HG03565 (cell line): Measurements from ENCODE around the gene KIF15.

Experiments
- ATAC-seq: cut with Tn5 transposase; IDR thresholded peaks from one replicate; pipeline ENCODE4 v1.9.1; 2021; ENCODE audit warnings: mild to moderate bottlenecking, moderate library complexity; ENCODE audit not compliant: unreplicated experiment

Gene KIF15, protein sequence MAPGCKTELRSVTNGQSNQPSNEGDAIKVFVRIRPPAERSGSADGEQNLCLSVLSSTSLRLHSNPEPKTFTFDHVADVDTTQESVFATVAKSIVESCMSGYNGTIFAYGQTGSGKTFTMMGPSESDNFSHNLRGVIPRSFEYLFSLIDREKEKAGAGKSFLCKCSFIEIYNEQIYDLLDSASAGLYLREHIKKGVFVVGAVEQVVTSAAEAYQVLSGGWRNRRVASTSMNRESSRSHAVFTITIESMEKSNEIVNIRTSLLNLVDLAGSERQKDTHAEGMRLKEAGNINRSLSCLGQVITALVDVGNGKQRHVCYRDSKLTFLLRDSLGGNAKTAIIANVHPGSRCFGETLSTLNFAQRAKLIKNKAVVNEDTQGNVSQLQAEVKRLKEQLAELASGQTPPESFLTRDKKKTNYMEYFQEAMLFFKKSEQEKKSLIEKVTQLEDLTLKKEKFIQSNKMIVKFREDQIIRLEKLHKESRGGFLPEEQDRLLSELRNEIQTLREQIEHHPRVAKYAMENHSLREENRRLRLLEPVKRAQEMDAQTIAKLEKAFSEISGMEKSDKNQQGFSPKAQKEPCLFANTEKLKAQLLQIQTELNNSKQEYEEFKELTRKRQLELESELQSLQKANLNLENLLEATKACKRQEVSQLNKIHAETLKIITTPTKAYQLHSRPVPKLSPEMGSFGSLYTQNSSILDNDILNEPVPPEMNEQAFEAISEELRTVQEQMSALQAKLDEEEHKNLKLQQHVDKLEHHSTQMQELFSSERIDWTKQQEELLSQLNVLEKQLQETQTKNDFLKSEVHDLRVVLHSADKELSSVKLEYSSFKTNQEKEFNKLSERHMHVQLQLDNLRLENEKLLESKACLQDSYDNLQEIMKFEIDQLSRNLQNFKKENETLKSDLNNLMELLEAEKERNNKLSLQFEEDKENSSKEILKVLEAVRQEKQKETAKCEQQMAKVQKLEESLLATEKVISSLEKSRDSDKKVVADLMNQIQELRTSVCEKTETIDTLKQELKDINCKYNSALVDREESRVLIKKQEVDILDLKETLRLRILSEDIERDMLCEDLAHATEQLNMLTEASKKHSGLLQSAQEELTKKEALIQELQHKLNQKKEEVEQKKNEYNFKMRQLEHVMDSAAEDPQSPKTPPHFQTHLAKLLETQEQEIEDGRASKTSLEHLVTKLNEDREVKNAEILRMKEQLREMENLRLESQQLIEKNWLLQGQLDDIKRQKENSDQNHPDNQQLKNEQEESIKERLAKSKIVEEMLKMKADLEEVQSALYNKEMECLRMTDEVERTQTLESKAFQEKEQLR (N-terminal part only)

DNA sequence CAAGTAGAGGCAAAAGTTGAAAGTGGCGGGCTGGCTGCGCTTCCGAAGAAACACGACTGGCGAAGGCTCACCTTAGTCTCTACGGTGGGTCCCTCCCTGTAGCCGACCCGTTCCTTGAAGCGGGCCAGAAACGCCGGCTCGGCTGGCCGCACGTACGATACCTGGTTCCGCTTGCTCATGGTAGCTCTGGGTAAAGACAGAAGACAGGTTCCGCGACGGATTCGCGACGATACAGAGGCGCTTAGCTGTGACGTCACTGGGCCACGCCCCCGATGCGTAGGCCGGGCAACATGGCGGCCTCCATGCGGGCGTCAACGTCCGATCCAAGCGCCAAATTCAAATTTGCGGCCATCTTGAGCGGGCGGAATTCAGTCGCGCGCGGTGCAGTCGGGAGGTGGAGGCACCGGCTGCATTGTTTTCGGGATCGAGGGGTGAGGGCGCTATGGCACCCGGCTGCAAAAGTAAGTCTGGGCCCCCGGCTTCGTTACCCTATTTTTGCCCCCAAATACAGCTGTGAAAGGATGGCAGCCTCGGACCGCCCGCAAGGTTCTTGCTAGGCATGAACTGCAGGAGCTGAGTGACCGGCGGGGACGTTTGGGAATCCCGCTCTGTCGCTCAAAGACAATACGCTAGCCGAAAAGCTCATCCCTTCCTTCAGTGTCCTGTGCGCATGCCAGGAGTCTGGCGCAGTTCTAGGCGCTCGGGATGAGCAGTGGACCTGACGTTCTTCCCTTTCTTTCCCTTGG lies at the start of gene KIF15, which contains the start of gene KIAA1143:
Gene KIF15, plus strand, starts transcription at position 371 of the 746 bp plus-strand sequence. Its CDS starts 72 bp downstream, at position 443.
Gene KIAA1143, minus strand, starts transcription at position 196 of the 746 bp plus-strand sequence. Its CDS starts 17 bp downstream, at position 179.
- ATAC-seq = peak; percentile 92

DNA sequence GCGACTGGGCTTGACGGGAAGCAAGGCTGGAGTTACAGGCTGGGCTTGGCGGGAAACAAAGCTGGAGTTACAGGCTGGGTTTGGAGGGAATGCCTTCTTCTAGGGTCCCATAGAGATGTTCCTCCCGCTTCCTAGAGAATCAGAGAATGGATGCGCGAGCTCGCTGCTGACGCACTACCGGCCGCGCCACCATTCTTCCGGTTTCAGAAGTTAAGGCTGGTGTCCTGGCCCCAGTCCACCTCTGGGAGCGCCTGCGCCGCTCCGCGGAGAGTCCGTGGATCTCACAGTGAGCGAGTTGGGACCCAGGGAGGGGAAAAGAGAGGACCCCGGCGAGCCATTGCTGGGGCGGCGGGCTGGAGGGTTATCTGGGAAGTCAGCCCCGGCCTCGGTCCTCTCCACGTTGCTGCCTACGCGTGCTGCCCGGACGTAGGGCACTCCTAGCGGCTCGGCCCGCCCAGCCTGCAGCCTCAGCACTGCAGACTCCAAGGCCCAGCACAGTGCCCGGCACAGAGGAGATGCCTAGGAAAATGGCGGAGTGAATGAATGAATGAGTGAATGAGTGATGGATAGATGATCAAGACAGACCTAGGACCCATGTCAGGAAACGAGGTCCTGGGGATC lies 49.0 kb upstream of the KIF15 start, which contains the start of gene ZNF502:
Gene ZNF502, plus strand, starts transcription at position 206 of the 621 bp plus-strand sequence. CDS start 7,602 bp downstream, outside the sequence.
- no peak for ATAC-seq

DNA sequence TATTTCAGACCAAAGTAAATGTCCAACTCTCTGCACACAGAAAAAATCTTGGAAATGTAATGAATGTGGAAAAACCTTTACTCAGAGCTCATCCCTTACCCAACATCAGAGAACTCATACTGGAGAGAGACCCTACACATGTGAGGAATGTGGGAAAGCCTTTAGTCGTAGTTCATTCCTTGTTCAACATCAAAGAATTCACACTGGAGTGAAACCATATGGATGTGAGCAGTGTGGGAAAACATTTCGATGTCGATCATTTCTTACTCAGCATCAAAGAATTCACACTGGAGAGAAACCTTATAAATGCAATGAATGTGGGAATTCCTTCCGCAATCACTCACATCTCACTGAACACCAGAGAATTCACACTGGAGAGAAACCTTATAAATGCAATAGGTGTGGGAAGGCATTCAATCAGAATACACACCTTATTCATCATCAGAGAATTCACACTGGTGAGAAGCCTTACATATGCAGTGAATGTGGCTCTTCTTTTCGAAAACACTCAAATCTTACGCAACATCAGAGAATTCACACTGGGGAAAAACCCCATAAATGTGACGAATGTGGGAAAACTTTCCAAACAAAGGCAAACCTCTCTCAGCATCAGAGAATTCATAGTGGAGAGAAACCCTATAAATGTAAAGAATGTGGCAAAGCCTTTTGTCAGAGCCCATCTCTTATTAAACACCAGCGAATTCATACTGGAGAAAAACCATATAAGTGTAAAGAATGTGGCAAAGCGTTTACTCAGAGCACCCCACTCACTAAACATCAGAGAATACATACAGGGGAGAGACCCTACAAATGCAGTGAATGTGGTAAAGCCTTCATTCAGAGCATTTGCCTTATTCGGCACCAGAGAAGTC lies 40.1 kb upstream of the KIF15 start:
- no peak for ATAC-seq

DNA sequence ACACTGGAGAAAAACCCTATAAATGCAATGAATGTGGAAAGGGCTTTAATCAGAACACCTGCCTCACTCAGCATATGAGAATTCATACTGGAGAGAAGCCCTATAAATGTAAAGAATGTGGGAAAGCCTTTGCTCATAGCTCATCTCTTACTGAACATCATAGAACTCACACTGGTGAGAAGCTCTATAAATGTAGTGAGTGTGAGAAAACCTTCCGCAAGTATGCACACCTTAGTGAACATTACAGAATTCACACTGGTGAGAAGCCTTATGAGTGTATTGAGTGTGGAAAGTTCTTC lies 39.5 kb upstream of the KIF15 start:
- no peak for ATAC-seq

DNA sequence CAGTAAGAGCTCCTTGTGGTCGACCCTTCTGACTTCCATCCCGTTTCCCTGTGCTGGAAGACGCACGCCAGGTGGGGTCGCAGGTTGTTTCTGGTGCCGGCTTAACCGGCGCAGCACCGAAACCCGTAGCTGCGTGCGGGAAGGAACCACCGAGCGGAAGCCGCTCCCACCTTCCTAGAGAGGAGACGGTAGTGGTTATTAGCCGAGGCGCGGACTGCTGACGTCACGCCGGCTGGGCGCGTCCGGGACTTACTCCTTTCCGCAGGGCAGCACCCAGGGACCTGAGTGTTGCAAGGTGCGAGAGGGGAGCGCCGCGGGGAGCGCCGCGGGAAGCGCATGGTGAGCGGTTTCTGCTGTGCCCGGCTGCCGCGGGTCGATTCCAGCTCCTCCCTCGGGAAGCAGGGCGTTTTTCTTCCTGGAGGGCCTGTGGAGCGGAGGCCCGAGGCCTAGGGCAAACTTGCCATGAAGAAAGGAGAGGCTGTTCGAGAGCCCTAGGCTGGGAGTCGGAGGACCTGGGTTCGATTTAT lies 32.1 kb upstream of the KIF15 start, which contains the start of gene ZNF501:
Gene ZNF501, plus strand, starts transcription at position 252 of the 527 bp plus-strand sequence. CDS start 4,787 bp downstream, outside the sequence.
- ATAC-seq = peak; percentile 85

DNA sequence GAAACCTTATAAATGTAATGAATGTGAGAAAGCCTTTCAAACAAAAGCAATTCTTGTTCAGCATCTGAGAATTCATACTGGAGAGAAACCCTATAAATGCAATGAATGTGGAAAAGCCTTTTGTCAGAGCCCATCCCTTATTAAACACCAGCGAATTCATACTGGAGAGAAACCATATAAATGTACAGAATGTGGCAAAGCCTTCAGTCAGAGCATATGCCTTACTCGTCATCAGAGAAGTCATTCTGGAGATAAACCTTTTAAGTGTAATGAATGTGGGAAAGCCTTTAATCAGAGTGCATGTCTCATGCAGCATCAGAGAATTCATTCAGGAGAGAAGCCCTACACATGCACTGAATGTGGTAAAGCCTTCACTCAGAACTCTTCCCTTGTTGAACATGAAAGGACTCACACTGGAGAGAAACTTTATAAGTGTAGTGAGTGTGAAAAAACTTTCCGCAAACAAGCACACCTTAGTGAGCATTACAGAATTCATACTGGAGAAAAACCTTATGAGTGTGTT lies 26.9 kb upstream of the KIF15 start:
- no peak for ATAC-seq

DNA sequence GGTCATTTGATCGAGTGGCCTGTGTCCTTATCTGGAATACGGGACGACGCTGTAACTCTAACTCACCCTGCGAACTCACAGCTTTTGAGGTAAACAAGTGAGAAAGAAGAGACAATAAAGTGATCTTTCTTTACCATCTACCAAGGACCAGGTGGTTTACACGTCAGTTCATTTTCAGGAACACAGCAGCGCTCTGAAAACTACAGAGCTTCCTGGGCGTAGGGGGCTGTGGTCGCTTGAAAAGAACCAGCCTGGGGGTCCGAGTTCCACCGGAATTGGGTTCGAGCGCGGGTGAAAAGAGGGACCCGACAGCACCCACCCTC lies 532 bp upstream of the KIF15 start:
- ATAC-seq = no peak

DNA sequence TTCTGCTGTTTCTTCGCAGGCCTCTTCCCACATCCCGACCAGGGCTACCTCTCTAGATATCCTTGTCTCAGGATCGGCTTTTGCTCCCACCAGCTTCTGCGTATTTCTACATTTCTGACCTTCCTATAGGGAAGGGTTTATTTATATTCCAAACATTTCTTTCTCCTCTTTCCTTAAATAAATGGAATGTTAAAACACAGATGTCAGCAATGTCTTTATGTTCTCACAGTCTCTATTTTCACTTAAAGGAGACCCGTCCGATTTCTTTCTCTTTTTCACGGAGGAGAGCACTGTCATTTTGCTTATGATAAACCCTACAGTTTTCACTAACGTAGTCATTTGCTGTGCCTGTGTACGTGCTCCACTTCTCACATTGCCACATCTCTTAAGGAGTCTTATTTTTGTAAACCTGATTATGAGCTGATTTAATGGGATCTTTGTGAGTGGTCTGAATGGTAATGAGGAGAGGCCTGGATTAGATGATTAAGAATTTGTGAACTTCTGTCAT lies 630 bp downstream of the KIF15 start:
- ATAC-seq = no peak

DNA sequence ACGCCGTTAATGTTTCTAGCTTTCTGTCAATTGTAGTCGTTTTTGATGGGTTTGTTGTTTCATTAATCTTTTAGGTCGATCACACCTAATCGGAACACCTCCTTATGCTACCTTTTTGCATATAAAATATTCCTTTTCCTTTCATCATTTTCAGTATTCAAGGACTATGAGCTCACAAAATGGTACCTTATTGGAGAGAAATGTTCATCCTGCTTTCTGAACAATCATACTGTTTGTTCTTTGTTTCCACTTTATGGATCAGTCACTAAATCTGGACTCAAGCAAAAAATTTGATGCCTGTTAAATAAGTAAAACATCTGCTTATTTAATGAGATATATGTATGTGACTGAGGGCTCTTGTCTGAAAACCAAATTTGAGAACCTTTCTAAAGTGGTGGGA lies 1.1 kb downstream of the KIF15 start:
- ATAC-seq = no peak

DNA sequence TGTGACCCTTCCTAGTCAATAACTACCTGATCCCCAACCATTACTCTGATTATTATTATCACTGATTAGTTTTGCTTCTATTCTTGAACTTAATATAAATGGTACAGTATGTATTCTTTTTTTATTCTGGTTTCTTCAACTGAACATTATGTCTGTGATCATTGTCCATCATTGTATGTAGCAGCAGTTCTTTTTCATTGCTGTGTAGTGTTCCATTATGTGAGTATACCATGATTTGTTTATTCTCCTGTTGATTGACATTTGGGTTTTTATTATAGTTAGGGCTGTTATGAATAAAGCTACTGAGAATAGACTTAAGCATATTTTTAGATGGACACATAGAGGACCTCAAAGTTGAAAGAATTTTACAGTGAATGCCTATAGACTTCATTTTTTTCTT lies 2.7 kb downstream of the KIF15 start:
- no peak for ATAC-seq

DNA sequence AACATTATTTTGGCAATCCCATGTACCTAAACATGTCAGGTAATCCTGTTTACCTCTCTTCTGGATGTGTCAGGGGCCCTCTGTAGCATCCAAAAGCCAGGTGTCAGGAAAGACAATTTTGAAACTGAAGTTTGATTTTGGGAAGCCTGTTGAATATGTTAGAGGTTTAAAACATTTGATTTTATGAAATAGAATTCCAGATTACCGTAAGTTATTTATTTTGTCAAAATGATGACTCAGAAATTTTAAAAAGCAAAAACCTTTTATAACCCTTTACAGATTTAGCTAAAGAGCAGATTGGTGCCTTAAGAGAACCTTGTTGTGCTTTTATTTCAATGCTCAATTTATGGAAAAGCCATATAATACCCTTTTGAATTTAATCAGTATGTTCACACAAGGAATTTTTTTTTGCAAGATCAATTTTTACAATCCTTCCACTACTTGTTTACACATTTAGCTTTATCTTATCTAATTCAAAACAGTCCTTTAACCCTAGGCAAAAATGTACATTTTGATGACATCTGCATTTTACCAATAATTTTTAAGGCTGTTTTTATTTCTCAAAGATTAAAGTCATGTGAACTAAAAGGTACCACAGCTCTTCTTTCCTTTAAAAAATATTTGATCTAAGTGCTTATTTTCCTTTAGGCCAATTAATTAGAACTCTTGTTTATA lies 10.0 kb downstream of the KIF15 start:
- ATAC-seq = no peak

DNA sequence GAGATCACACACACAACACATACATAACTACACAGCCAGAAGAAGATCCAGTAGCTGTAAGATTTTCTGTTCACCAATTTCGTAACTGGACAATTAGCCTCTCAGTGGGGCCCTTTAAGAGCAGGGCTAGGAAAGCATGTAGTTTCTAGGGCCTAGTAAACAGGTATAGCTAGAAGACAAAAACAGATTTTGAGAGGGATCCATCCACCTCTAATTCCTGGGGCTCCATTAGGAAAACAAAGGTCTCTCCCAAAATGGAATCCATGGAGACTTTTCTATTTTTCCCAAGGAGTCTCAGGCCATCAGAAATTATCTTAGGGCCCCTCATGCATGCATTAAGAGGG lies 10.5 kb downstream of the KIF15 start:
- no peak for ATAC-seq

DNA sequence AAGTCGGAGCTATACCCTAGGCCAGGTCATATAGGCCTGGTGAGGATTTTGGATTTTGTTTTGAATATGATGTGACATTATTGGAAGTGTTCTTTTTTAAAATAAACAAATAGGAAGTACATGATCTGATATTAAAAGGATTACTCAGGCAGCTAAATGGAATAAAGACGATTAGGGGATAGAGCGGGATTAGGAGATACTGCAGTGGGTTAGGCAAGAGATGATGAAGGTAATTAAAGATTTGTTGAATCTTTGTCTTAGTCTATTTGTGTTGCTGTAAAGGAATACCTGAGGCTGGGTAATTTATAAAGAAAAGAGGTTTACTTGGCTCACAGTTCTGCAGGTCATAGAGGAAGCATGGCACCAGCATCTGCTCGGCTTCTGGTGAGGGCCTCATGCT lies 21.3 kb downstream of the KIF15 start:
- no peak for ATAC-seq

DNA sequence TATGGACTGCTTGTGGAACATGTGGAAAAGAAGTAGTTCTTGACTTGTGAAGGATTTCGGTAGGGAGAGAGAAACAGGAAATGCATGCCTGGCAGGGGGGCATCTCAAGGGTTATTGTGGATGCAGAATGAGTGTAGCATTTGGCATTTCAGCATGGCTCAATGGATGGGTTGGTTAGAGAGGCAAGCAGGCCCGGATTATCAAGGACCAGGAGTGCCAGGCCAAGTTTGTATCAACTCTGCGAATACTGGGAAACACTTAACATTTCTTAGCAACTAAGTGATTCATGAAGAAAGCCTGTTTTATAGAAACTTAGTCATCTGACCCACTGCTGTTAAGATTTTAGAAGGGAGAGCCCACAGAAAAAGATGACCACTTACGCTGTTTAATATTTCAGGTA lies 33.6 kb downstream of the KIF15 start:
- ATAC-seq = no peak

DNA sequence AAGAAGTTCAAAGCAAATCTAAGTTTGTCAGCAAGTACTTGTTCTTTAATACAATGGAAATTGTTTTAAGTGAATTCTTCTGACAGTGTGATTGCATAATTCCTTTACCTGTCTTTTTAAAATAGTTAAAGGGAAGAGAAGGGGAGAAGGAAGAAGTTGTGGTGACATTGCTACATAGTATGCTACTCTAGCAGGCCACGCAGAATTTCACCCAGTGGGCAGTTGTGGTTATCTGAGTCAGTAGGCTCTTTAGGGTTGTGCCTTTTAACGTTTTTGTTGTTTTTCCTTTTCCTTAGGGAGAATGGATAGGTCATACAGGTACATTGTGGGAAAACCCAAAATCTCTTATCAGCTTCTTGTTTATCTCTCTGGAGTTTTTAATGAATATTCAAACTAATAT lies 40.4 kb downstream of the KIF15 start:
- no peak for ATAC-seq

DNA sequence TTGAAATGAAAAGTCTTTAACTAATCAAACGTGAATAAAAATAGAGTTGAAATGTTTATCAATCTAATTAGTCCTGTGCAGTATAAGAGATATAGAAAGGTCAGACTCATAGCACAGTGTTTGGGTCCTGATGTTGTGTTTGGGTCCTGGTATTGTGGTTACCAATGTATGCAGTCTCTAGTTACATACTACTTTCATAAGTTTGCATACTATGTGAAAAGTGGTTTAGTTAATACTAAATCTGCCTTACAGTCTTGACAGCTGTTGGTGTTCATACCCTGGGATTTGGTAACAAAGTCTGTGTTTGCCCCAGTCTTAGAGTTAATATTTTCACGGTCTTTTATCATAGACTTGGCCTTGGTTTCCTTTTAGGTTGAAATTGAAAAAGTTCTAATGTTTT lies 41.7 kb downstream of the KIF15 start:
- ATAC-seq = no peak

DNA sequence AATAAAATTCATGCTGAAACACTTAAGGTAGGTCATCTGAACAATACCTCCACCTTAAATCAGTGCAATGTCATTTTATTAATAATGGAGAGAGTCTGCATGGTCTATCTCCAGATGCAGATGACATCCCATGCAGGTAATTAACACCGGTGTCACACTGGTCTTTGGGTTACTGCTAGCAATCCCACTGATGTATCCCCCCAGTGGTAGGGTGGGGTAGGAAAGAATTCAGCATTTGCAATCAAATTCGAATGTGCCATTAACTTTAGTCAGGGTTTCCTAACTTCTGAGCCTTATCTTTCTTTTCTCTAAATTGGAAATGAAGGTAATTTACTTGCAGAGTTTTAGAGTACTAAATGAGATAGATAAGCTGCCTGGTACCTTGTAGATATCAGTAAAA lies 44.4 kb downstream of the KIF15 start:
- no peak for ATAC-seq

DNA sequence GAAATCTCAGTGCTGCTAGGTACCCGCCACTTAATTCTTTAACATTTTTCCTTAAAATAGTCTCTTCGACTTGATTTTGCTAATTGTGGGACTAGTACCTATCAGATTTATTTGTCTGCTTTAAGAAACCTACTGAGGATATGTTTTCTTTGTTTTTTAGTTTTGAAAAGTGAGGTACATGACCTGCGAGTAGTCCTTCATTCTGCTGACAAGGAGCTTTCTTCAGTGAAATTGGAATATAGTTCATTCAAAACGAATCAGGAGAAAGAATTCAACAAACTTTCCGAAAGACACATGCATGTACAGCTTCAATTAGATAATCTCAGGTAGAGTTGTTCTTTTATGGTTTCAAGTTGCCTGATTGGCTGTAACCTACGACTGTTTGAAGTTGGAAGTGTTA lies 53.2 kb downstream of the KIF15 start:
- no peak for ATAC-seq
